Mesenchymal stem cell (in vitro differentiated cells and primary cell): ENCODE data around the gene CR1L.

Source experiments
- DNase-seq: peaks from one replicate; pipeline ENCODE4 v3.0.0-alpha.2; 2013
- H2AFZ ChIP-seq: one replicate; pipeline ENCODE4 v1.6.1; 2013; ENCODE audit warnings: low read depth, mild to moderate bottlenecking, control low read depth, inconsistent platforms, low read length, moderate library complexity
- H2AK5ac ChIP-seq: 2 replicates; pipeline ENCODE4 v1.6.1; 2013; ENCODE audit warnings: low read length, moderate library complexity, mild to moderate bottlenecking, inconsistent platforms; ENCODE audit not compliant: severe bottlenecking
- H2BK120ac ChIP-seq: one replicate; pipeline ENCODE4 v1.6.1; 2013; ENCODE audit warnings: low read depth, mild to moderate bottlenecking, inconsistent platforms, low read length, moderate library complexity
- H2BK12ac ChIP-seq, 2 experiments: one replicate each; pipeline ENCODE4 v1.6.1; 2013; ENCODE audit warnings: inconsistent platforms in 2 of 2, low read length in 2 of 2, mild to moderate bottlenecking in 2 of 2, moderate library complexity in 2 of 2, control low read depth in 1 of 2
- H2BK15ac ChIP-seq: one replicate; pipeline ENCODE4 v1.6.1; 2013; ENCODE audit warnings: mild to moderate bottlenecking, low read depth, inconsistent platforms; ENCODE audit not compliant: poor library complexity, severe bottlenecking
- H2BK5ac ChIP-seq: 2 replicates; pipeline ENCODE4 v1.6.1; 2013; ENCODE audit warnings: low read depth, mild to moderate bottlenecking, low read length, control low read depth, inconsistent platforms; ENCODE audit not compliant: poor library complexity, severe bottlenecking
- H3K14ac ChIP-seq, 2 experiments: one replicate each; pipeline ENCODE4 v1.6.1; 2013; ENCODE audit warnings: inconsistent platforms in 2 of 2, low read length in 2 of 2, control low read depth in 1 of 2, mild to moderate bottlenecking in 1 of 2, moderate library complexity in 1 of 2
- H3K18ac ChIP-seq, 2 experiments: one replicate each; pipeline ENCODE4 v1.6.1; 2013; ENCODE audit warnings: inconsistent platforms in 2 of 2, low read length in 2 of 2, control low read depth in 1 of 2, low read depth in 1 of 2, mild to moderate bottlenecking in 1 of 2
- H3K23ac ChIP-seq, 2 experiments: one replicate each; pipeline ENCODE4 v1.6.1; 2013; ENCODE audit warnings: inconsistent platforms in 2 of 2, low read length in 2 of 2, mild to moderate bottlenecking in 2 of 2, moderate library complexity in 2 of 2, control low read depth in 1 of 2
- H3K27ac ChIP-seq: 2 replicates; pipeline ENCODE4 v1.5.1; 2013; ENCODE audit warnings: mild to moderate bottlenecking, moderate library complexity, low read length, control low read depth, inconsistent platforms; ENCODE audit not compliant: poor library complexity, severe bottlenecking
- H3K27me3 ChIP-seq, 2 experiments: 2 replicates each; pipeline versions ENCODE4 v1.6.1 to v1.7.0; 2013; ENCODE audit warnings: low read length in 2 of 2, mild to moderate bottlenecking in 2 of 2, moderate library complexity in 2 of 2, control low read depth in 1 of 2, inconsistent platforms in 1 of 2; ENCODE audit not compliant: control insufficient read depth in 1 of 2, insufficient read depth in 1 of 2
- H3K36me3 ChIP-seq, 2 experiments: 2 replicates each; pipeline versions ENCODE4 v1.6.1 to v1.7.0; 2013; ENCODE audit warnings: low read length in 2 of 2, control low read depth in 1 of 2, inconsistent platforms in 1 of 2, low read depth in 1 of 2, mild to moderate bottlenecking in 1 of 2; ENCODE audit not compliant: insufficient read depth in 2 of 2, control insufficient read depth in 1 of 2
- H3K4ac ChIP-seq, 2 experiments: one replicate each; pipeline ENCODE4 v1.6.1; 2013; ENCODE audit warnings: inconsistent platforms in 2 of 2, low read length in 2 of 2, mild to moderate bottlenecking in 2 of 2, moderate library complexity in 2 of 2, control low read depth in 1 of 2, low read depth in 1 of 2
- H3K4me1 ChIP-seq: 2 replicates; pipeline ENCODE4 v1.6.1; 2013; ENCODE audit warnings: low read depth, low read length, control low read depth; ENCODE audit not compliant: control insufficient read depth, insufficient read depth
- H3K4me2 ChIP-seq: 2 replicates; pipeline ENCODE4 v1.6.1; 2013; ENCODE audit warnings: low read length, mild to moderate bottlenecking, inconsistent platforms; ENCODE audit not compliant: poor library complexity, severe bottlenecking
- H3K4me3 ChIP-seq, 2 experiments: 2 replicates each; pipeline versions ENCODE4 v1.5.1 to v1.7.0; 2013; ENCODE audit warnings: low read length in 2 of 2, mild to moderate bottlenecking in 2 of 2, control low read depth in 1 of 2, low read depth in 1 of 2; ENCODE audit not compliant: insufficient read depth in 1 of 2
- H3K79me1 ChIP-seq: replicated peaks from 2 replicates; pipeline ENCODE4 v1.6.1; 2013; ENCODE audit warnings: mild to moderate bottlenecking, control low read depth, low read length, inconsistent platforms; ENCODE audit not compliant: poor library complexity, severe bottlenecking
- H3K9ac ChIP-seq: 2 replicates; pipeline ENCODE4 v1.7.0; 2013; ENCODE audit warnings: mild to moderate bottlenecking, low read length, moderate library complexity
- H3K9me3 ChIP-seq: 2 replicates; pipeline ENCODE4 v1.7.0; 2013; ENCODE audit warnings: mild to moderate bottlenecking, low read length; ENCODE audit not compliant: control insufficient read depth
- H4K8ac ChIP-seq: one replicate; pipeline ENCODE4 v1.6.1; 2013; ENCODE audit warnings: inconsistent platforms, mild to moderate bottlenecking, low read length, moderate library complexity
- H4K91ac ChIP-seq: one replicate; pipeline ENCODE4 v1.6.1; 2013; ENCODE audit warnings: mild to moderate bottlenecking, low read length, inconsistent platforms
- WGBS: methylation state at CpG from one replicate; pipeline ENCODE4 v1.1.7; 2013; ENCODE audit warnings: mixed read lengths; 5-methylcytosine and 5-hydroxymethylcytosine counted together

CR1L gene

GRCh38 chr1:207755846-207756693 is 111.1 kb downstream of the CR1L start:
- no peak for DNase-seq
- H3K4me3 ChIP-seq: no peak overlapping the region
- no peak overlapping the region for H3K4ac ChIP-seq
- WGBS: 68% methylated on average over 2 of the region's 2 CpGs
- no peak overlapping the region for H2BK120ac ChIP-seq
- peaks cover 7 to 43% of the 10 kb centered on the region in 2 experiments for H3K36me3 ChIP-seq
- no peak overlapping the region for H2AFZ ChIP-seq
- H3K27me3 ChIP-seq: no peaks in the 10 kb centered on the region
- H4K91ac ChIP-seq: no peak overlapping the region
- H3K79me1 ChIP-seq: peaks cover 17% of the 10 kb centered on the region
- H2BK12ac ChIP-seq: no peak overlapping the region
- no peak overlapping the region for H2BK5ac ChIP-seq
- no peaks in the 10 kb centered on the region for H3K9me3 ChIP-seq
- no peak overlapping the region for H2AK5ac ChIP-seq
- no peak overlapping the region for H3K4me2 ChIP-seq
- H3K23ac ChIP-seq: no peak overlapping the region
- H3K9ac ChIP-seq: no peak overlapping the region
- no peak overlapping the region for H3K18ac ChIP-seq
- H3K4me1 ChIP-seq: peaks cover 15% of the 10 kb centered on the region
- H4K8ac ChIP-seq: no peak overlapping the region
- no peak overlapping the region for H3K27ac ChIP-seq
- H3K14ac ChIP-seq: no peak overlapping the region
- no peak overlapping the region for H2BK15ac ChIP-seq

- no peak overlapping the region for H3K23ac ChIP-seq
- H3K4ac ChIP-seq: no peak overlapping the region
- no peaks in the 10 kb centered on the region for H3K4me1 ChIP-seq
- H3K9ac ChIP-seq: no peak overlapping the region
- DNase-seq: no peak
- no peak overlapping the region for H3K4me2 ChIP-seq
- H3K36me3 ChIP-seq: peaks cover 24 to 98% of the 10 kb centered on the region in 2 experiments
- 98% methylated on average over 13 of the region's 13 CpGs for WGBS
- H2BK5ac ChIP-seq: no peak overlapping the region
- no peak overlapping the region for H3K27ac ChIP-seq
- no peak overlapping the region for H2AK5ac ChIP-seq
- H3K9me3 ChIP-seq: no peaks in the 10 kb centered on the region
- no peak overlapping the region for H4K8ac ChIP-seq
- no peaks in the 10 kb centered on the region for H3K27me3 ChIP-seq
- H3K18ac ChIP-seq: no peak overlapping the region
- no peak overlapping the region for H2BK120ac ChIP-seq
- peak overlapping the region; percentile 50 for H4K91ac ChIP-seq
- H3K14ac ChIP-seq: no peak overlapping the region
- no peak overlapping the region for H3K4me3 ChIP-seq
- H2BK12ac ChIP-seq: no peak overlapping the region
- H2AFZ ChIP-seq: no peak overlapping the region
- no peak overlapping the region for H2BK15ac ChIP-seq
- H3K79me1 ChIP-seq: peaks cover 28% of the 10 kb centered on the region
These were observed 117.7 kb downstream of the CR1L start for GRCh38 chr1:207762622-207763021.

- 97% methylated on average over 10 of the region's 10 CpGs for WGBS
- no peak overlapping the region for H2BK12ac ChIP-seq
These were observed 118.2 kb downstream of the CR1L start for GRCh38 chr1:207763091-207763490.

DNA sequence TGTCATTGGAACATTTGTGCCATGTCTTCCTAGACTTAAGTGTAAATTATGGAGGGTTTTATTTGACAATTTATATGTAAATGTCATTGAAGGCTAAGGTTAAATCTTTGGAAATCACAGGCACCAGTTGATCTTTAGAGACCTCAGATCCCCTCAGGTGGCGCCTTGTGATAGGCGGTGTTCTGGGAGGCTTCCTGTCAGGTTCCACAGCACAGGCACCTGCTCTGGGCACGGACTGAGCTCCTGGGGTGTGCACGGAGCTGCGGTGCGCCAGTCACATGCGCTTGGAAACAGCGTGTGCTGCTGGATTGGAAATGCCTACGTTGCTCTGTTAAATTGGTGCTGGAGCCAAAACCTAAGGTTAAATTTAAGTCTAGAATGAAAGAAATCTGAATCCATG is 119.0 kb downstream of the CR1L start:
- Histone ChIP-seq H2BK12ac (no peak overlapping the region), H3K9ac (no peak overlapping the region), H2BK15ac (no peak overlapping the region), H3K4me3 (no peak overlapping the region), H3K4ac (no peak overlapping the region), H3K36me3 (peaks cover 24 to 97% of the 10 kb centered on the region in 2 experiments), H3K4me2 (no peak overlapping the region), H3K23ac (no peak overlapping the region), H2AK5ac (no peak overlapping the region), H2BK120ac (no peak overlapping the region), H3K79me1 (peaks cover 23% of the 10 kb centered on the region), H4K91ac (no peak overlapping the region), H3K4me1 (no peaks in the 10 kb centered on the region), H3K27ac (no peak overlapping the region), H3K9me3 (no peaks in the 10 kb centered on the region), H2AFZ (no peak overlapping the region), H3K14ac (no peak overlapping the region), H2BK5ac (no peak overlapping the region), H3K18ac (no peak overlapping the region), H3K27me3 (no peaks in the 10 kb centered on the region), H4K8ac (no peak overlapping the region)
- DNase-seq: no peak
- 94% methylated on average over 9 of the region's 9 CpGs for WGBS

More at GRCh38 chr1:207763091-207763490, 118.2 kb downstream of the CR1L start:
- Histone ChIP-seq H4K8ac (no peak overlapping the region), H4K91ac (no peak overlapping the region), H2BK5ac (no peak overlapping the region), H3K9ac (no peak overlapping the region), H3K4me3 (no peak overlapping the region), H3K9me3 (no peaks in the 10 kb centered on the region), H2AFZ (no peak overlapping the region), H3K18ac (no peak overlapping the region), H2BK120ac (no peak overlapping the region), H2AK5ac (no peak overlapping the region), H3K79me1 (peaks cover 25% of the 10 kb centered on the region), H3K14ac (no peak overlapping the region), H3K4me1 (no peaks in the 10 kb centered on the region), H3K4me2 (no peak overlapping the region), H3K36me3 (peaks cover 24 to 98% of the 10 kb centered on the region in 2 experiments), H3K23ac (no peak overlapping the region), H3K27me3 (no peaks in the 10 kb centered on the region), H3K4ac (no peak overlapping the region), H2BK15ac (no peak overlapping the region), H3K27ac (no peak overlapping the region)
- no peak for DNase-seq
